Measurements from ENCODE around the gene AFG1L. TPM values are rescaled to one million over a fixed set of nuclear protein-coding genes. Genes with fewer than 3 reads are reported as not detected.

AFG1L gene
- total RNA-seq, 1 experiment from 2014 or later: 7.9 TPM

- TF ChIP-seq TCF7 (CRISPR knock-in tag; IDR thresholded peaks at IDR 0.05; ENCODE audit: low read depth): no peak
- TF ChIP-seq SMAD3 (CRISPR knock-in tag; IDR thresholded peaks at IDR 0.05; ENCODE audit: borderline replicate concordance): no peak
- TF ChIP-seq NFATC4 (CRISPR knock-in tag; IDR thresholded peaks at IDR 0.05): no peak
- ChIA-PET CTCF (no interaction called here), POLR2A (no interaction called here)
- no peaks in the 10 kb centered on the region for H3K27me3 Mint-ChIP-seq (ENCODE audit: low read depth)
- no peak overlapping the region for H3K27ac Mint-ChIP-seq
- no peaks in the 10 kb centered on the region for H3K36me3 Mint-ChIP-seq
- H3K9me3 Mint-ChIP-seq: no peaks in the 10 kb centered on the region
- no peak for DNase-seq (ENCODE audit: low spot score)
- H3K4me3 Mint-ChIP-seq: no peak overlapping the region
- ATAC-seq: no peak
- peaks cover 16% of the 10 kb centered on the region for H3K4me1 Mint-ChIP-seq
Observed at GRCh38 chr6:108309844-108310243, 15.0 kb downstream of the AFG1L start.

GRCh38 chr6:108312605-108313004, 17.8 kb downstream of the AFG1L start:
- no peak for DNase-seq (ENCODE audit: low spot score)
- H3K27me3 Mint-ChIP-seq (ENCODE audit: low read depth): no peaks in the 10 kb centered on the region

More at GRCh38 chr6:108312605-108313004, 17.8 kb downstream of the AFG1L start:
- ATAC-seq: no peak
- H3K9me3 Mint-ChIP-seq: peaks cover 5% of the 10 kb centered on the region
- CTCF ChIA-PET: no interaction called here
- TF ChIP-seq NFYB (CRISPR knock-in tag; conservative IDR thresholded peaks at IDR 0.05; ENCODE audit: low read depth) (no peak), MLX (CRISPR knock-in tag; IDR thresholded peaks at IDR 0.05) (no peak), MXD4 (CRISPR knock-in tag; IDR thresholded peaks at IDR 0.05; ENCODE audit: borderline replicate concordance) (no peak), ZNF219 (CRISPR knock-in tag; IDR thresholded peaks at IDR 0.05; ENCODE audit: borderline replicate concordance) (no peak), HMGXB4 (CRISPR knock-in tag; IDR thresholded peaks at IDR 0.05) (no peak), HMGA2 (CRISPR knock-in tag; IDR thresholded peaks at IDR 0.05) (no peak), FOXJ3 (CRISPR knock-in tag; IDR thresholded peaks at IDR 0.05; ENCODE audit: borderline replicate concordance) (no peak), CREM (CRISPR knock-in tag; IDR thresholded peaks at IDR 0.05) (no peak), ZNF416 (CRISPR knock-in tag; IDR thresholded peaks at IDR 0.05) (no peak), ZNF532 (CRISPR knock-in tag; IDR thresholded peaks at IDR 0.05; ENCODE audit: borderline replicate concordance) (no peak), SMAD4 (CRISPR knock-in tag; IDR thresholded peaks at IDR 0.05) (no peak)
- H3K36me3 Mint-ChIP-seq: no peaks in the 10 kb centered on the region
- no peak overlapping the region for H3K27ac Mint-ChIP-seq
- H3K4me3 Mint-ChIP-seq: no peak overlapping the region
- POLR2A ChIA-PET: no interaction called here
- H3K4me1 Mint-ChIP-seq: peaks cover 14% of the 10 kb centered on the region
